Skeletal muscle tissue (tissue), 4 donors: ENCODE data around the gene SORT1. TPM values are rescaled to one million over a fixed set of nuclear protein-coding genes. Genes with fewer than 3 reads are reported as not detected.
A peak's percentile ranks its signal among the peaks of the same experiment; 100 is the strongest.

ENCODE experiments used
- H3K27ac ChIP-seq: one replicate; pipeline ENCODE4 v1.7.0; 2013; ENCODE audit warnings: mild to moderate bottlenecking, low read depth, low read length, inconsistent platforms
- H3K27me3 ChIP-seq, 3 donors: one replicate each; pipeline ENCODE4 v1.7.0; 2013; ENCODE audit warnings: low read length in 3 of 3; ENCODE audit not compliant: control insufficient read depth in 3 of 3, insufficient read depth in 3 of 3
- H3K36me3 ChIP-seq, 3 donors: one replicate each; pipeline ENCODE4 v1.7.0; 2013; ENCODE audit warnings: low read length in 3 of 3; ENCODE audit not compliant: control insufficient read depth in 3 of 3, insufficient read depth in 3 of 3
- H3K4me1 ChIP-seq, 3 donors: one replicate each; pipeline ENCODE4 v1.7.0; 2013; ENCODE audit warnings: low read length in 3 of 3, mild to moderate bottlenecking in 3 of 3; ENCODE audit not compliant: control insufficient read depth in 3 of 3, insufficient read depth in 3 of 3
- H3K4me3 ChIP-seq, 3 donors: one replicate each; pipeline ENCODE4 v1.7.0; 2013; ENCODE audit warnings: low read length in 3 of 3
- H3K9ac ChIP-seq, 3 donors: one replicate each; pipeline ENCODE4 v1.7.0; 2013; ENCODE audit warnings: low read length in 3 of 3, mild to moderate bottlenecking in 3 of 3, moderate library complexity in 2 of 3, low read depth in 1 of 3
- H3K9me3 ChIP-seq, 3 donors: one replicate each; pipeline ENCODE4 v1.7.0; 2013; ENCODE audit warnings: low read length in 3 of 3; ENCODE audit not compliant: control insufficient read depth in 3 of 3
- total RNA-seq: library from RNA; depleted of rRNA; stranded (reverse); fragments of >200 nt; gene quantifications from one replicate; pipeline ENCODE4 v1.2.3, GENCODE V29; 2014
- donor health status: Osteomylitis.

The SORT1 gene
- total RNA-seq, 1 donor from 2014 or later, result 22.4 TPM

DNA sequence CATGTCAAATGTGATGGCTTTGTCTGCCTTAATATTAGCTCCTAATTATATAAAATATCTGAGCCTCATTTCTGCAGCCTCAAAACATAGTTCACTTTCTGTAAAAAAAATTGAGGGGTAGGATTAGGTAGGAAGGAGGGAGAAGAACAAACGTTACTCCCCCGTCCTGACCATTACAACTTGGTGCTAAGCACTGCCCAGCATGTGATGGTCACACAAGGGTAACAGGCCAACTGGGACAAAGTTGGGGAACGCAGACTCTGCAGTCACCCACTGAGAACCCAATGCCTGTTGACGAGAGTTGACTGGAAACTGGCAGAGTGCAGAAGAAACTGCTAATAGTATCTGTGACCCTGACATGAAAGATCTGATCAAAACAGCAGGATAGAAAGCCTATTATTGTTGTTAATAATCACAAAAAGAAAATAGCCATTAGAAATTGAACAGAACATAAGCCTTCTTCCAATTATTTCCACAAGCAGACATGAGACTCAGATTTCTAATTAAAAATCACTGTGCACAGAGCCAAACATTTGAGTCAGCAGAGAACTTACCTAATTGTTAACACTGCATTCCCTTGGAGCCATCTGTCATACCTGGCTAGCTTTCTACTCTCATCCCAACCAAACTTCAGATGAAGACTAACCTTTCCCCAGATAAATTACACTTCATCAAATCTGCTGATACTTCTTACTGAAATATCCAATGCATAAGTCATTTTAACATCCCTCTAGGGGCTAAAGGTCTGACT is 5.5 kb downstream of the SORT1 start:
- Histone ChIP-seq H3K27ac (peak overlapping the region; percentile 90), H3K36me3 (no peaks in the 10 kb centered on the region), H3K9ac (peak overlapping the region; percentile 73 to 85 (median 76)), H3K9me3 (no peaks in the 10 kb centered on the region), H3K27me3 (no peaks in the 10 kb centered on the region), H3K4me3 (peak overlapping the region; percentile 45 to 63 (median 54)), H3K4me1 (peaks cover 60 to 61% (median 60%) of the 10 kb centered on the region in 3 donors)

DNA sequence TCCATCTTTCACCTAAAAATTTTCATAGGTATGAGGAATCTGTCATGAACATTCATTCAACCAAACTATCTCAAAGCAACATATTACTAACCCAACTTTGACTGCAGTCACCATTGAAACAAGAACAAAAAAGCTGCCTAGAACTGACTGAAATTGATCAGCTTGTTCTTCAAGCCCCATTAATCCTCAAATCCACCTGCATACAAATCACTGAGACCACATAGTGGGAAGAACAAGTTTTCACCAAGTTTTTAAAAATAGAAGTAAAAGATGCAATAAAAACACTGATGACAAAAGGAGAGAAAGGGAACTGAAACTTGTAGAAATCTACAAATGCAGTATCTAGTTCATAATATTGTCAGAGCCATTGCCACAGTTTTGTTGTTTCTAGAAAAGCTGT is 6.1 kb downstream of the SORT1 start:
- H3K9me3 ChIP-seq, result no peaks in the 10 kb centered on the region

DNA sequence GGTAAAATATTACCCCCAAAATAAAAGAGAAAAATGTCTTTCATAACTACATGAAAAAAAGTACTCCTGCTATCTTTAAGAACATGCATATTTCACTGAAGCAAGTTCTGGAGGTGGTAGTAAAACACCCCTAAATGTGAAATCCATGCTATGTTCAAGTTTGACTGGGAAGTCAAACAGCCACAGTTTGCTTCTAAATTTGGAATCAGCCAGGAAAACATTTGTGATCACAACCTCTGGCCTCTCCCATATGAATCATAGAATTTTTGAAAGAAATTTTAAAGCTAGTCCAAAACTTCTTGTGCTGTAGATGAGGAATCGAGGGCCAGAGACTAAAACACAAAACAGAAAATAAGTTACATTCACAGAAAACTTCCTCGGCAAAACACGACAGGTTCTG is 6.6 kb downstream of the SORT1 start:
- H3K27me3 ChIP-seq, result no peaks in the 10 kb centered on the region
- H3K4me1 ChIP-seq, result peaks cover 56 to 60% (median 59%) of the 10 kb centered on the region in 3 donors
- H3K9ac ChIP-seq, result peak overlapping the region; percentile 55 to 73 (median 68)
- peak overlapping the region; percentile 45 to 63 (median 54) for H3K4me3 ChIP-seq
- peak overlapping the region; percentile 90 for H3K27ac ChIP-seq
- no peaks in the 10 kb centered on the region for H3K9me3 ChIP-seq
- H3K36me3 ChIP-seq, result no peaks in the 10 kb centered on the region

More for the DNA sequence above, 6.1 kb downstream of the SORT1 start:
- no peaks in the 10 kb centered on the region for H3K36me3 ChIP-seq
- peak overlapping the region; percentile 55 to 73 (median 68) for H3K9ac ChIP-seq
- no peaks in the 10 kb centered on the region for H3K27me3 ChIP-seq
- H3K4me1 ChIP-seq, result peaks cover 58 to 60% (median 59%) of the 10 kb centered on the region in 3 donors
- H3K4me3 ChIP-seq, result peak overlapping the region; percentile 45 to 63 (median 54)
- peak overlapping the region; percentile 90 for H3K27ac ChIP-seq

DNA sequence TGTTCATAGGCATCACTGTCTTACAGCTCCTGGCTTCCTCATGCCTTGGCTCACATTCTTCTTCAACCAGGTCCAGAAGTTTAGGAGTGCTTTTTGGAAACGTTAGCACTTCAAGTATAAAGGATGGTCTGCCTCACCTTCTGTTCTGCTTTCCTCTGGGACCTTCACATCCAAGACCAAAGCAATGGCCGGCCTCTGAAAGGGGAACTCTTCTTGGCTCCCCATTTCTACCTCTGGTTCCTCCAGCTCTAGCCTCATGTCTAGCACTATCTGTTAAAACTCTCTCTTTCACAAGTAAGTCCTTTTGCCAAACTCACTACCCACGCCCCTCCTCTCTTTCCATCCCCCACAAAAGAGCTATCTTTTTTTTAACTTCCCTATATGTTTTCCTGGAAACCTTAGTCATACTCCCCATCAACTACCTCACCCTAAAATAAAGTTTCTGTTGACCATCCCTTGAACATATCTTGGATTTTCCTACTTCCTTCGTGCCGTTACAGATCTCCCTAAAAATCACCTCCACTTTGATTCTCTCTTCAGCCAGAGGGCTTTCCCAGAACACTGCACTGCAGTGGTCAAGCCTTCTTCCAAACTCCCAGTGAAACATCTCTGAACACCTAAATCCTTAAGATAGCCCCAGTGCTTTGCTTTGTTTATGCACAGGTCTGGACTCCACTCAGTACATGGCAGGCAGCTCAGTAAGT is 7.9 kb downstream of the SORT1 start:
- Histone ChIP-seq H3K27me3 (no peaks in the 10 kb centered on the region), H3K4me1 (peaks cover 58 to 65% (median 63%) of the 10 kb centered on the region in 3 donors), H3K27ac (peak overlapping the region; percentile 90), H3K4me3 (peak overlapping the region; percentile 24 to 63 (median 25)), H3K9ac (peak overlapping the region; percentile 1 to 73 (median 55)), H3K36me3 (no peaks in the 10 kb centered on the region), H3K9me3 (no peaks in the 10 kb centered on the region)

DNA sequence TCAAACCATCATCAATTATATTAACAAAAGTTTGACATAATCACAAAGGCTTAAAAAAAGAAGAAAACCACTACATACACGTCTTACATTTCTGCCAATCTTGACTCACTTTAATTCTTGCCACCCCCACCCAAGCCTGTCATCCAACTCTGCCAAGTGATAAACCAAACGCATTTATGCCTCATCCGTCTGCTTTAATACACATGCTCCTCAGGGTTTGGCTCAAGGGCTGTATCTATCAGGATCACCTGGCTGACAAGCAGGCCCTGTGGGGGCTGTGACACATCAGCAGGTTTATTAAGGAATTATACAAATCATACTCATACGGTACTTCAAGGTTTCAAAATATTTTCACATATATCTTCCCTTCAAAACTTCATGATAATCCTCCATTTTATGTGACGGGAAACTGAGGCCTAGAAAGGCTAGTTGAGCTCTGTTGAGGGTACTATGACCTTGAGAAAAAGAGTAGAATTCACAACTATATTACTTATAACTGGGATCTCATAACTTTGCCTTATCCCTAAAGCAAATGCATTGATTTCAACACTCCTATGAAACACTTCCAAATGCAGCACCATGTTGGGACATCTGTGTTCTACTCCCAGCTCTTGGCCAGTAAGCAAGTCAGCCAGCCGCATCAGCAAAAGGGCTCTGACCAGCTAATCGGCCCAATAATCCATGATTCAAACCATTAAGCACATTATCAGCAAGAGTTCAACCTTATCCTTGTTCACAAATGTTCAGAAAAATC is 8.7 kb downstream of the SORT1 start:
- Histone ChIP-seq H3K27me3 (no peaks in the 10 kb centered on the region), H3K36me3 (no peaks in the 10 kb centered on the region), H3K9me3 (no peaks in the 10 kb centered on the region), H3K27ac (peak overlapping the region; percentile 90), H3K9ac (peak overlapping the region in 1 of 3 donors; percentile 1), H3K4me3 (peak overlapping the region in 1 of 3 donors; percentile 24), H3K4me1 (peaks cover 58 to 67% (median 60%) of the 10 kb centered on the region in 3 donors)

DNA sequence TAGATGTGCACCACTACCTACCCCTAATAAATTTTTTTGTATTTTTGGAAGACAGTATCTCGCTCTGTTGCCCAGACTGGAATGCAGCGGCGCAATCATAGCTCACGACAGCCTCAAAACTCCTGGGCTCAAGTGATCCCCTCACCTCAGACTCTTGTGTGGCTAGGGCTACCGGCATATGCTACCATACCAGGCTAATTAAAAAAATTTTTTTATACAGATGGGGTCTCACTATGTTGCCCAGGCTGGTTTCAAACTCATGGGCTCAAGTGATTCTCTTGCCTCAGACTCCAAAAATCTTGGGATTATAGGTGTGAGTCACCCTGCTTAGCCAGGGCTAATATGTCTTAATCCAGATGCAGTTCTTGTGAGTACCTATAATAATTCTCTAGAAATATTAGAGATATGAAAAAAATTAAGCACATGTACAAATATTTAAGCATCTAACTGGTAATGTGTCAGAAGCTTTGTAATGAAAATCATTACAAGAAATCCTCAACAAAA is 9.5 kb downstream of the SORT1 start:
- Histone ChIP-seq H3K9ac (no peak overlapping the region), H3K4me3 (no peak overlapping the region), H3K36me3 (no peaks in the 10 kb centered on the region), H3K9me3 (no peaks in the 10 kb centered on the region), H3K4me1 (peaks cover 60 to 68% (median 61%) of the 10 kb centered on the region in 3 donors), H3K27me3 (no peaks in the 10 kb centered on the region), H3K27ac (peak overlapping the region; percentile 90)

DNA sequence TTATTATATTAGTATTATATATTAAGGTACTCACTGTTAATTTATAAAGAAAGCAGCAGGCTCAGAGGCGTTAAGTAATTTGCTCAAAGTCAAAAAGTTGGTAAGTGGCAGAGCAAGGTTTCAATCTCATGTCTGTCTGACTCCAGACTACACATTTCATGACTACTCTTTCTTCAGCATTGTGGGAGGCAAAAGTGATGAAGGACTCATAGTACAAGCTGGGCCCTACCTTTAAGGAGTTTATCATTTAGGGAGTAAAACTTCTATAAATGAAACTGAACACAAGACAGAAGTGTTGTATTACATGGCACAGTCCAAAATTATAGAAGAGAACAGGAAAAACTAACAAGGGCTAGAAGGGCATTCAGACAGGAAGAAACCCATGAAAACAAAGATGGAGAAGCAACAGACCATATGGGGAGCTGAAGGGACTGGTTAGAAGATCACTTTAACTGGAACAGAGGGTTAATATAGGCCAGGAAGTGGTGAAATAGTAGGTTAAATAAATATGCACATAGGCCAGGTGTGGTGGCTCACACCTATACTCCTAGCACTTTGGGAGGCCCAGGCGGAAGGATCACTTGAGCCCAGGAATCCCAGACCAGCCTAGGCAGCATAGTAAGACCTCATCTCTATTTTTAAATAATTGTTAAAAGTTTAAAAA is 11.5 kb downstream of the SORT1 start:
- no peaks in the 10 kb centered on the region for H3K9me3 ChIP-seq
- H3K27ac ChIP-seq, result no peak overlapping the region
- H3K4me1 ChIP-seq, result peaks cover 55 to 66% (median 61%) of the 10 kb centered on the region in 3 donors
- H3K36me3 ChIP-seq, result no peaks in the 10 kb centered on the region
- H3K27me3 ChIP-seq, result no peaks in the 10 kb centered on the region
- H3K4me3 ChIP-seq, result no peak overlapping the region
- no peak overlapping the region for H3K9ac ChIP-seq

DNA sequence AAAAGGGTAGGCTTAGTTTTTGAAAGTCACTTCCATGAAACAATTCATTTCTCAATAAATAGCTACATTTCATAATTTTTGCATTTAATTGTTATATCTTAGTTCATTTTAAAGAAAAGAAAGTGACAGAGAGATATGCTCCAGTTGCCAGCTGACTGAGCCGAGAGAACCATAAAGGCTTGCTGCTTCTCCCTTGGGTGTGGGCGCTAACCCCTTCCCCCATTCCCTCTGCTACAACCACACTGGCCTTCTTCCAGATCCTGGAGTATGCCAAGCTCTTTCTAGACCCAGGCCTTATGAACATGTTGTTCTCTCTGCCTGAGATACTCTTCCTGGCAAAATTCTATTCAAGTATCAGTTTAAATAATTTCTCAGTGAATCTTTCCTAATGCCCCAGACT is 12.3 kb downstream of the SORT1 start:
- peaks cover 55 to 66% (median 61%) of the 10 kb centered on the region in 3 donors for H3K4me1 ChIP-seq
- no peaks in the 10 kb centered on the region for H3K27me3 ChIP-seq
- H3K9me3 ChIP-seq, result no peaks in the 10 kb centered on the region
- no peaks in the 10 kb centered on the region for H3K36me3 ChIP-seq
- peak overlapping the region in 1 of 3 donors; percentile 23 for H3K9ac ChIP-seq
- peak overlapping the region; percentile 41 for H3K27ac ChIP-seq
- H3K4me3 ChIP-seq, result peak overlapping the region in 1 of 3 donors; percentile 5

DNA sequence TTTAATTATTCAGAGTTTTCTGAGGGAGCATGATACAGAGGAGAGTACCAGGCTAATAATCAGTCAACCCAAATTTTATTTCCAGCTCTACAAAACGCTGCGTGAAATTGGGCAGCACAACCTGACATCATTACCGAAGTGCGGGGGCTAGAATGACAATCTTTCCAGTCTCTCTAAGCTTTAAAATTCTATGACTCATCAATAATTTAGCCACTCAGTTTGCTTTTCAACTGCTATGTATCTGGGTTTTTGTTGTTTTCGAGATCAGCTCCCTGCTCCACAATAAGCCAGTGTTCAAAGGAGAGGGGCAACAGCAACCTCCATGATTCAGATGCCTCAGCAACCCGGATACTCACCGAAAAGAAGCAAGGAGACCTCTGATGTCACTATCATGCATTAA is 13.9 kb downstream of the SORT1 start:
- Histone ChIP-seq H3K27ac (peak overlapping the region; percentile 9), H3K36me3 (no peaks in the 10 kb centered on the region), H3K4me1 (peaks cover 44 to 57% (median 49%) of the 10 kb centered on the region in 3 donors), H3K9me3 (no peaks in the 10 kb centered on the region), H3K9ac (no peak overlapping the region), H3K27me3 (no peaks in the 10 kb centered on the region), H3K4me3 (peak overlapping the region in 2 of 3 donors; percentile 3 to 11)
